GM23338 (cell line): ENCODE data around the gene BSND. TPM values are rescaled to one million over a fixed set of nuclear protein-coding genes. Genes with fewer than 3 reads are reported as not detected.

ENCODE experiments used
- ATAC-seq: fragments of 200-7000 bp; cut with Tn5 transposase; 3 replicates; pipeline ENCODE4 v1.9.1; 2020
- DNase-seq: peaks from one replicate; pipeline ENCODE4 v3.0.0-alpha.2; 2015; ENCODE audit warnings: low spot score
- H2AFZ ChIP-seq: fragments of 200-600 bp; sonication (generic); 2 replicates; pipeline ENCODE4 v1.8.0; 2016; ENCODE audit warnings: antibody characterized with exemption, mild to moderate bottlenecking, moderate library complexity
- H3F3A ChIP-seq: fragments of 200-600 bp; sonication (generic); replicated peaks from 2 replicates; pipeline ENCODE4 v1.8.0; 2017; ENCODE audit warnings: antibody characterized with exemption, mixed run types, low read depth
- H3K27ac ChIP-seq: fragments of 200-600 bp; sonication (generic); 2 replicates; pipeline ENCODE4 v1.6.1; 2016; ENCODE audit warnings: low read depth
- H3K27me3 ChIP-seq: fragments of 200-600 bp; sonication (generic); 2 replicates; pipeline ENCODE4 v1.8.0; 2016; ENCODE audit warnings: mild to moderate bottlenecking, mixed run types, moderate library complexity; ENCODE audit not compliant: insufficient read depth
- H3K36me3 ChIP-seq: fragments of 200-600 bp; sonication (generic); 2 replicates; pipeline ENCODE4 v1.8.0; 2016; ENCODE audit warnings: mild to moderate bottlenecking; ENCODE audit not compliant: insufficient read depth
- H3K4me1 ChIP-seq: fragments of 200-600 bp; sonication (generic); 2 replicates; pipeline ENCODE4 v1.8.0; 2016; ENCODE audit warnings: mild to moderate bottlenecking, moderate library complexity; ENCODE audit not compliant: insufficient read depth
- H3K4me2 ChIP-seq: fragments of 200-600 bp; sonication (generic); 2 replicates; pipeline ENCODE4 v1.7.1; 2017; ENCODE audit warnings: mixed run types
- H3K4me3 ChIP-seq: fragments of 200-600 bp; sonication (generic); 2 replicates; pipeline ENCODE4 v1.6.1; 2016; ENCODE audit warnings: mixed run types
- H3K79me2 ChIP-seq: fragments of 200-600 bp; sonication (generic); replicated peaks from 2 replicates; pipeline ENCODE4 v1.8.0; 2017; ENCODE audit warnings: mild to moderate bottlenecking; ENCODE audit not compliant: insufficient read depth
- H3K9me2 ChIP-seq: fragments of 200-600 bp; sonication (generic); 2 replicates; pipeline ENCODE4 v1.8.0; 2017; ENCODE audit not compliant: insufficient read depth
- H4K20me1 ChIP-seq: fragments of 200-600 bp; sonication (generic); replicated peaks from 2 replicates; pipeline ENCODE4 v1.8.0; 2017; ENCODE audit warnings: mild to moderate bottlenecking; ENCODE audit not compliant: insufficient read depth
- H3K27ac Mint-ChIP-seq: 2 replicates; pipeline ENCODE4 v1.8.0; 2020; ENCODE audit warnings: inconsistent platforms, mild to moderate bottlenecking, moderate library complexity, mixed read lengths
- H3K27me3 Mint-ChIP-seq: 3 replicates; pipeline ENCODE4 v1.8.0; 2022; ENCODE audit warnings: low read depth, mild to moderate bottlenecking, moderate library complexity, mixed read lengths, inconsistent platforms; ENCODE audit not compliant: insufficient read depth, poor library complexity
- H3K36me3 Mint-ChIP-seq: 3 replicates; pipeline ENCODE4 v1.8.0; 2021; ENCODE audit warnings: low read depth, mild to moderate bottlenecking, inconsistent platforms, moderate library complexity, mixed read lengths
- H3K4me1 Mint-ChIP-seq: 3 replicates; pipeline ENCODE4 v1.8.0; 2020; ENCODE audit warnings: mild to moderate bottlenecking, inconsistent platforms, mixed read lengths
- H3K4me3 Mint-ChIP-seq: 3 replicates; pipeline ENCODE4 v1.8.0; 2021; ENCODE audit warnings: moderate library complexity, mild to moderate bottlenecking, inconsistent platforms, mixed read lengths
- H3K9me3 Mint-ChIP-seq: 3 replicates; pipeline ENCODE4 v1.8.0; 2020; ENCODE audit warnings: moderate library complexity, mild to moderate bottlenecking, inconsistent platforms, mixed read lengths
- CTCF ChIP-seq, 2 experiments: fragments of 200-600 bp in 1 of 2; sonication (generic) in 1 of 2; conservative IDR thresholded peaks; 2 replicates each; pipeline versions ENCODE4 v1.5.1 to v1.6.1; 2016 to 2017; ENCODE audit warnings: antibody characterized with exemption in 2 of 2, low read depth in 2 of 2, mild to moderate bottlenecking in 2 of 2, moderate library complexity in 1 of 2
- ETS1 ChIP-seq: IDR thresholded peaks from 2 replicates; pipeline ENCODE4 v1.6.1; 2016; ENCODE audit warnings: antibody characterized with exemption
- EZH2 ChIP-seq: fragments of 200-600 bp; sonication (generic); IDR thresholded peaks from one replicate; pipeline ENCODE4 v1.8.0; 2017; ENCODE audit warnings: antibody characterized with exemption, mild to moderate bottlenecking, low read depth; ENCODE audit not compliant: unreplicated experiment
- JUNB ChIP-seq: IDR thresholded peaks from one replicate; pipeline ENCODE4 v1.6.1; 2016; ENCODE audit warnings: antibody characterized with exemption; ENCODE audit not compliant: unreplicated experiment
- NANOG ChIP-seq: IDR thresholded peaks from 2 replicates; pipeline ENCODE4 v1.6.1; 2016; ENCODE audit warnings: antibody characterized with exemption, borderline replicate concordance
- REST ChIP-seq: IDR thresholded peaks from one replicate; pipeline ENCODE4 v1.6.1; 2018; ENCODE audit warnings: antibody characterized with exemption; ENCODE audit not compliant: unreplicated experiment
- STAT1 ChIP-seq: IDR thresholded peaks from one replicate; pipeline ENCODE4 v1.6.1; 2016; ENCODE audit warnings: antibody characterized with exemption; ENCODE audit not compliant: unreplicated experiment
- ZNF114 ChIP-seq: fragments of 250-450 bp; sonication (Bioruptor Pico); IDR thresholded peaks from 2 replicates; pipeline ENCODE4 v1.5.0; 2020; ENCODE audit warnings: mild to moderate bottlenecking, moderate library complexity
- ZNF331 ChIP-seq: fragments of 250-450 bp; sonication (Bioruptor Pico); IDR thresholded peaks from 2 replicates; pipeline ENCODE4 v1.5.0; 2020; ENCODE audit warnings: low read depth, mild to moderate bottlenecking, moderate library complexity
- ZNF462 ChIP-seq: fragments of 250-450 bp; sonication (Bioruptor Pico); IDR thresholded peaks from 2 replicates; pipeline ENCODE4 v1.5.0; 2020; ENCODE audit warnings: mild to moderate bottlenecking, moderate library complexity
- polyA plus RNA-seq: library from polyadenylated mRNA; unstranded; fragments of >200 nt; fragmentation: Nextera tagmentation; extraction: Ambion mirVana; gene quantifications from 2 replicates; pipeline ENCODE4 v1.2.1, GENCODE V29; 2016
- total RNA-seq: library from RNA; depleted of rRNA; stranded (reverse); fragments of >200 nt; shearing (Covaris generic); gene quantifications from 2 replicates; pipeline ENCODE4 v1.2.3, GENCODE V29; 2014

Gene BSND
- total and polyA plus RNA-seq, 2 experiments from 2014 or later, result 0.55 to 1.4 TPM

GRCh38 chr1:55051169-55051568 is 52.4 kb downstream of the BSND start:
- no peak overlapping the region for H2AFZ ChIP-seq
- peaks cover 34% of the 10 kb centered on the region for H4K20me1 ChIP-seq
- Mint-ChIP-seq H3K4me1 (peaks cover 4% of the 10 kb centered on the region; the same call in 2 of the 3 replicates), H3K27ac (no peak overlapping the region), H3K4me3 (no peak overlapping the region), H3K9me3 (no peaks in the 10 kb centered on the region), H3K36me3 (peaks cover 24% of the 10 kb centered on the region; the same call in 2 of the 3 replicates), H3K27me3 (peaks cover 9% of the 10 kb centered on the region)
- H3F3A ChIP-seq, result peaks cover 12% of the 10 kb centered on the region; the same call in 1 of the 2 replicates
- no peak overlapping the region for H3K4me3 ChIP-seq
- TF ChIP-seq ETS1 (no peak), JUNB (no peak), STAT1 (no peak), NANOG (no peak), ZNF331 (no peak), CTCF (conservative IDR thresholded peaks at IDR 0.05; ENCODE audit: low read depth in 2 of 2) (no peak), REST (no peak), ZNF462 (no peak), ZNF114 (CRISPR knock-in tag) (no peak), EZH2 (no peak)
- DNase-seq (no peak), ATAC-seq (no peak)
- H3K79me2 ChIP-seq, result peaks cover 46% of the 10 kb centered on the region
- no peaks in the 10 kb centered on the region for H3K9me2 ChIP-seq
- H3K27ac ChIP-seq, result peak overlapping the region; percentile 50; the same call in 1 of the 2 replicates
- H3K4me1 ChIP-seq, result no peaks in the 10 kb centered on the region; the same call in 1 of the 2 replicates
- peaks cover 56% of the 10 kb centered on the region for H3K36me3 ChIP-seq
- H3K4me2 ChIP-seq, result no peak overlapping the region
- no peaks in the 10 kb centered on the region for H3K27me3 ChIP-seq
